HG03558 (cell line): ENCODE data around the gene TBC1D13.
"Not testable (repeated sequence)": the region's sequence is repeated elsewhere in the genome, so short reads cannot be mapped to it uniquely, and the experiment has no call there.

ENCODE experiments used
- ATAC-seq: cut with Tn5 transposase; IDR thresholded peaks from one replicate; pipeline ENCODE4 v1.9.1; 2021; ENCODE audit warnings: moderate number of reproducible peaks; ENCODE audit not compliant: unreplicated experiment; ENCODE audit errors: extremely low read depth

TBC1D13 gene

DNA sequence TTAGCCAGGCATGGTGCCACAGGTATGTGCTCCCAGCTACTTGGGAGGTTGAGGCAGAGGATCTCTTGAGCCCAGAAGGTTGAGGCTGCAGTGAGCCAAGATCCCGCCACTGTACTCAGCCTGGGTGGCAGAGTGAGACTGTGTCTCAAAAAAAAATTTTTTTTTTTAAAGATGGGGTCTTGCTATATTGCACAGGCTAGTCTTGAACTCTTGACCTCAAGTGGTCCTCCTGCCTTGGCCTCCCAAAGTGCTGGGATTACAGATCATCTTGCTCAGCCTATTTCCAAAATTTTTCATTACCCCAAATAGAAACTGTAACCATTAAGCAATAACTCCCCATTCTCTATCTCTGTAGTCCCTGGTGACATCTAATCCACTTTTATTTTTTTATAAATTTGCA lies 4.4 kb upstream of the TBC1D13 start:
- no peak for ATAC-seq

DNA sequence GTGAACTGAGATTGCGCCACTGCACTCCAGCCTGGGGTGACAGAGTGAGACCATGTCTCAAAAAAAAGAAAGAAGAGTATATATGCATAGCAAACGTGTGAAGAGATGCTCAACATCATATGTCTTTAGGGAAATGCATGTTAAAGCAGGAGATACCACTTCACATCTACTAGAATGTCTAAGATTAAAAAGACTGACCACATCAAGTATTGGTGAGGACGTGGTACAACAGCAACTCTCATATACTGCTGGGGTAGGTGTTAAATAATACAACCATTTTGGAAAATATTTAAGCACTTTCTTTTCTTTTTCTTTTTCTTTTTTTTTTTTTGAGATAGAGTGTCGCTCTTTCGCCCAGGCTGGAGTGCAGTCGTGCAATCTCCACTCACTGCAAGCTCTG lies 1.6 kb upstream of the TBC1D13 start:
- no peak for ATAC-seq

DNA sequence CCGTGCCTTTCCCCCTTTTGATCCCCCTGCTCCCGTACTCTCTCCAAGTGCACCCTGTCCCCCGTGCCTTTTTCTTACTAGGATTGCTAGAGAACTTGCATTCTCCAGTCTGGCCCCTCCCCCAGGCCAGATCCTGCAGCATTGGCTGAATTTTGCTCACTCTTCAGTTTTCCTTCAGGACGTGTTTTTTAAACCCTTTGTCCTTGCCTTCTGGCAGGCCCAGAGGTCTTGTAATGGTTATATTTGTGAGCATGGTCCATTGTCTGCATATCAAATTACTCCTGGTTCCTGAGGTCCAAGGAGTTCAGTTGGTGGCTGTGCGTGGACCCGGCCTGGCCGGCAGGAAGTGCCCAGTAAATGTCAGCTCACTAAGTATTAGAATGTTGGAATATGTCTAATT lies 606 bp downstream of the TBC1D13 start:
- no peak for ATAC-seq

DNA sequence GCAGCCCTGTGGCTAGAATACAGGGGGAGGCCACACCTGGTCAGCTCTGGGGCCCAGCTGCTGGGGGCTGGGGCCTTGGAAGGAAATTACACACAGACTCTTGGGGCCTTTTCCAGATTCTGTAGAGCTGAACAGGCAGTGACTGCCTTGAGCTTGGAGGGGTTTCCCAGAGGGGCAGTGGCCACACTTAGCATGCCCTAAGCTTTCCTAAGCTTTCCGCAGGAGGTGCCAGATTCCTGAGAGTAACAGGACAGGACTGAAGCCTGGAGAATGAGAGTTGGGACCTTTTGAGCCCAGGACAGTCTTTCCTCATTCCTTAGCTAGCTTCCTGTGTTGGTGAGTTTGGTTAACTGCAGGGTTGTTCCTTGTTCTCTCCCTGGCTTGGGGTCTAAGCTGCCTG lies 1.4 kb downstream of the TBC1D13 start:
- ATAC-seq = no peak

DNA sequence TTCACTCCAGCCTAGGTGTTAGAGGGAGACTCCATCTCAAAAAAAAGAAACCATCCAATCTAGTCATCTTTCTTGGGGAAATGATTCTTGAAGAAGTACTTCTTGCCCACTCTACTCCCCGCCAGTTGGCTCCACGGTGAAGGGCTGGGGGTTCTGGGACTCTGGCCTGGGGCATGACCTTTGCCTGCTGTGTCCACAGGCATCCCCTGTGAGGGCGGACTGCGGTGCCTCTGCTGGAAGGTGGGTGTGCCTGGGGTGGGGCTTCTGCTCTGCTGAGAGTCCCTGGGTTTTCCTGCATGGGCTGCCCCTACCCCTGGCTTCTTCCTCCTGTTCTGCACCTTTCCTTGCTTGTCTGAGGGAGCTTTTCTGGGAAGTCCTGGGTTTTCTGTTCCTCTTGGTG lies 3.5 kb downstream of the TBC1D13 start:
- no peak for ATAC-seq

DNA sequence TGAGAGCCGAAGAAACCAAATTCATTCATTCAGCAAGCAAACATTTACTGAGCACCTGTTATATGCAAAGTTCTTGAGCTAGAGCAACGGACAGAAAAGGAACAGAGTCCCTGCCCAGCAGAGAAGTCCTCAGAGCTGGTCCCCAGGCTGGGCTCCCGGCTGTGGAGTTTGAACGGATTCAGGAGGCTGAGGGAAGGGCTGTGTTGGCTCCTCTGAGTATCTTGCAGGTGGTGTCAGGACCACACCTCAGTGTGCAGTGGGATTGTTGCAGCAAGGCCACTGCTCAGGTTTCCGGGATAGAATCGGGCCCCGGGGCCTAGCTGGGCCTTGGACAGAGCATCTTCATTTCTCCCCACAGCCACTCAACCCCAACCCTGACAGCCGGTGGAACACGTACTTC lies 5.1 kb downstream of the TBC1D13 start:
- ATAC-seq = no peak

DNA sequence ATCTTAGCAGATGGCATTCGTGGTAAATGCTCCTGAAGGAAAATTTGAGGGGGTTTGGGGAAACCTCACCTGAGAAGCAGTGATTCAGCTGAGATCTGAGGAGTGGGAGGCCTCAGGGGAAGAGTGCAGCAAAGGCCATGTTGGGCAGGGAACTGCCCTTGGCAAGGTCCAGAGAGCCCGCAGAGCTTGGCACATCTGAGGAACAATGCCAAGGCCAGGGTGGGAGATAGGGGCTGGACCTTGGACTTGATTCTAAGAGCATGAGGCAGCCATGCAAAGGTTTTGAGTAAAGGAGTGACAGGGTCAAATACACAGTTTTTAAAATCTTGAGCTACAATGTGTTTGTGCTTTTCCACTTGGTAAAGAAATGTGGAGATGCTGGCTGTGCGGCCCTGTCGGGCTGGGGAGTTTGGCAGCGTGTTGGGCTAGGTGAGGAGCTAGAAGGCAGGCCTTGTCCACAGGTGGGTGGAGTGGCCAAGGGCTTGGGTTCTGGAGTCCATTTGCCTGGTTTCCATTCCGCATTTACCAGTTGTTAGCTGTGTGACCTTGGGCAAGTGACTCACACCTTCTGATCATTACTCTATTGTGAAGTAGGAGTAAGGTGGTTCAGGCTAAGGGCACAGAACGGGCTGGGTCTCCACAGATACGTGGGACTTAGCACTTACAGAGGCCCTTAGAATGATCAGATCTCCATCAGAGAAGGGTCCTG lies 6.1 kb downstream of the TBC1D13 start:
- ATAC-seq = no peak

DNA sequence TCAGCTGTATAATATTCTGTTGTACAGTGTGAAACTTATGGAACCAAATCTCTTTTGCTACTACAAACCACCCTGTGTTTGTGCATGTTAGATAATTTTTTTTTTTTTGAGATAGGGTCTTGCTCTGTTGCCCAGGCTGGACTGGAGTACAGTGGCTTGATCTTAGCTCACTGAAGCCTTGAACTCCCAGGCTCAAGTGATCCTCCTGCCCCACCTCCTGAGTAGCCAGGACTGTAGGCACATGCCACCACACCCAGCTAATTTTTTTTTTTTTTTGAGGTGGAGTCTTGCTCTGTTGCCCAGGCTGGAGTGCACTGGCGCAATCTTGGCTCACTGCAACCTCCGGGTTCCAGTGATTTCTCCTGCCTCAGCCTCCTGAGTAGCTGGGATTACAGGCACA lies 7.9 kb downstream of the TBC1D13 start:
- not testable (repeated sequence) for ATAC-seq

DNA sequence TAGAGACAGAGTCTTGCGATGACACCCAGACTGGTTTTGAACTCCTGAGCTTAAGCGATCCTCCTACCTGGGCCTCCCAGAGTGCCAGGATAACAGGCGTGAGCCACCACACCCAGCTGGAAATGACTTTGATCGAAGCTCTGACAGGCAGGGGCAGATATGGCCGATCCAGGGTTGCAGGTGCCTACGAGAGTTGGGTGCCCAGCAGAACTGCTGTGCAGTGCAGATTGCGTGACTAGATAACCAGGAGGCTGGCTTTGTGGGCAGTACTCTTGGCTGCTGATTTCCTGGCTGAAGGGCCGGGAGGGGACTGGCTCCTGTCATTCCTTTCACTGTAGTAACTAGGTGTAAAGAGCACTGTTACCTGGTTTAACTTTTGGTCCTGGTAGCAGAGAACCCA lies 11.8 kb downstream of the TBC1D13 start:
- ATAC-seq = no peak

DNA sequence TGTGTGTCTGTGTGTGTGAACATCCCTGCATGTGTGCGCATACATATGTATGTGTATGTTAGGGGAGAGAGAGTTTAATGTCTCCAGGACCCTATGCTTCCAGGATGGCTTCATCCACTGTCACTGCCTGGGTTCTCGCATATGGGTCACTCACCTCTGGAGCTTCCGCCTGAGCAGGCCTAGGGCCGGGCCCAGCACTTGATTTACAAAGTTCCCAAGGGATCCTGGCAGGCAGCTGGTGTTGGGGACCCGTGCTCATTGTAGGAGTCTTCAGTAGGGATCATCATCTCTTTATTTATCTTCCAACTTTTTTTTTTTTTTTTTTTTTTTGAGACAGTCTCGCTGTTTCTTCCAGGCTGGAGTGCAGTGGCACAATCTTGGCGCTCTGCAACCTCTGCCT lies 13.0 kb downstream of the TBC1D13 start:
- no peak for ATAC-seq

DNA sequence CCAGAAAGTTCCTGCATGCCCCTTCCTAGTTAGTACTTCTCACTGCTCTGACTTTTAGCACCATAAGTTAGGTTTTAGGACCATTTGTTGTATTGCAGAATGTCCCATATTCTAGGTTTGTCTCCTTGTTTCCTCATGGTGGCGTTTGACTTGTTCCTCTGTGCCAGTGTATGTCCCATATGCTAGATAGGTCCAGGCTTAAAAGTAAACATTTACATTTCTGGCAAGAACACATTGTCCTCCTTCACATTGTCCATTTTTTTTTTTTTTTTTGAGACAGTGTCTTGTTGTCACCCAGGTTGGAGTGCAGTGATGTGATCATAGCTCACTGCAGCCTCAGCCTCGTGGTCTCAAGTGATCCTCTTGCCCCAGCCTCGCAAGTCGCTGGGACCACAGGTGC lies 15.4 kb downstream of the TBC1D13 start:
- no peak for ATAC-seq

DNA sequence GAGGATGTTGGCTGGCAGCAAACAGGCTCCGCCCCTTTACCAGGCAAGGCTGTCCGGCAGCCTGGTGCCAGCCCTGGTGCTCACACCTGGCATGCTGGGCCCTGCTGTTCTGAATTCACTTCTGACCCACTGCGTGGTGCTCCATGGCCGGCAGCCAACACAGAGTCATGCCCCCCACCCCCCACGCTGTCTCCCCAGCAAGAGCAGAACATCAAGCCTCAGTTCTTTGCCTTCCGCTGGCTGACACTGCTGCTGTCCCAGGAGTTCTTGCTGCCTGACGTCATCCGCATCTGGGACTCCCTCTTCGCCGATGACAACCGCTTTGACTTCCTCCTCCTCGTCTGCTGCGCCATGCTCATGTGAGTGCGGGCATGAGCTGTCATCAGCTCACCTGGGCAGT lies 18.6 kb downstream of the TBC1D13 start:
- no peak for ATAC-seq

DNA sequence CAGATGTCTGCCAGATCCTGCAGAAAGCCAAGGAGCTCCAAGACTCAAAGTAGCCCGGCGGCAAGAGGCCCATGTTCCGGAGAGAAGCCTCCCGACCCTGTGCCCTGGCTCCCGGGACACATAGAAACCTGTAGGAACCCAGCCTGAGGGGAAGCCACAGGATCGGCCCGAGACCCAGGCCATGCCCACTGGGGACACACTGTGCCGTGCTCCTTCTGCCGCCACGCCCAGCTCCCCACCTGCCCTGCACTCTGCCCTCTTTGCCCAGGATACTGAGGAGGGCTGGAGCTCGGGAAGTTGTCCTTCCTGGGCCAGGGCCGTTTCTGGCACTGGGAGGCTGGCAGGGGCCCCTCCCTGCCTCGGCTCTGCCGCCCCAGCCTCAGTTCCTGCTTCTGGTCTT lies 20.8 kb downstream of the TBC1D13 start:
- no peak for ATAC-seq

DNA sequence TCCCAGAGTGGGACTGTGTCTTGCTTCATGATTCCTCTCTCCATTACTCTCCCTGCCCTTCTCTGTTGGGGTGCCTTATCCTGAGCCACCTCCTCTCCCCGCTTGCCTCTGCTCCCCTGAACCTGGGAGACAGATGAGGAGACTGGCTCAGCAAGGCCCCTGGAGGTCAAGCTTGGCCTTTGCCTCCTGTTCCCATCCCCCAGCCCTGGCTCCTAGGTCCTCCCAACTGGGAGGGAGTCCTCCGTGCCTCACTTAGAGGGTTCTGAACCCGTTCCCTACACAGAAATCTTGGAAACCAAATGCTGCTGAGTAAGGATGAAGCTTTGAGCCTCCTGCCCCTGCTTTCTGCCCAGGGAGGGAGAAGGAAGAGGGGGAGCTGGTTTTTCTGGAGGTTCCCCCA lies 21.5 kb downstream of the TBC1D13 start:
- ATAC-seq = no peak

DNA sequence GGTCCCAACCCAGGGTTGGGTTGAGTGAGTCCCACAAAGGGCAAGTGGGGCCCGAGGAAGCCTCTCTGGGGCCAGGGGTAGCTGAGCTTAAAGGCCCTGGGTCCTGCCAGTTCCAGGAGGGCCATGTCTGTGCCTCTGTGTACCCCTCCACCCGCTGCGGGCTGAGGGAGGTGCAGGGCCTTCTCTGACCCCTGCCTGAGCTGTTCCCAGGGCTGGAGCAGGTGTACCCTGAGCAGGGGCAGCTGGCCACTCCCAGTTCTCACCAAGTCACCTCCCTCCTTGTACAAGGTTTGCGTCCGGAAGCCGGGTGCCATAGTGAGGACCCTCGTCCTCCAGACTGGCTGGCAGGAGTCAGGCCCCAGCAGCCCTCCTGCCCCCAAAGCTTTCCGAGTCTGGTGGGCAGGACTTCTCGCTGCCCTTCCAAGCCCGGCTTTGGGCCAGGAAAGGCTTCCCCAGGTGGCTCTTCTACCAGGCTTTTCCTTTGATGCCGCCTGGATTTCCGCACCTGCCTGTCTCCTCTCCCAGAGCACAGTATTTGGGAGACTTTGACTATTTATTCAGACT lies 22.1 kb downstream of the TBC1D13 start:
- no peak for ATAC-seq

DNA sequence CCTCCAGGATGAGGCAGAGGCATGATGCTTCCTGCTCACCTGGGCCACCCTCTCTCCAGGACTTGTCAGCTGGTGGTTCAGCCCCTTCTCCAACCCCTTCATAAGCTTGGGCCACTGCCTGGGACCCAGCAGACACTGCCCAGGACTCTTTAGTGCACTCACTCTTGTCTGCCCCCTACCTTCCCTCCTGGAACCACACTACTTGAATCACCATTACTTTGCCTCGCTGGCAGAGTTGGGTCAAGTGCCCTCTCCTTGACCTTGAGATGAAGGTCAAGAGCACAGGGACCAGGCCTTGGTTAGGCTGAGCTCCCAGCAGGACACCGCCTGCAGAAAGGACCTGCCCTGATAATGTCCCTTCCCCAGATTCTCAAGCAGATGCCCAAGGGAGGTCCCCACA lies 22.8 kb downstream of the TBC1D13 start:
- no peak for ATAC-seq

DNA sequence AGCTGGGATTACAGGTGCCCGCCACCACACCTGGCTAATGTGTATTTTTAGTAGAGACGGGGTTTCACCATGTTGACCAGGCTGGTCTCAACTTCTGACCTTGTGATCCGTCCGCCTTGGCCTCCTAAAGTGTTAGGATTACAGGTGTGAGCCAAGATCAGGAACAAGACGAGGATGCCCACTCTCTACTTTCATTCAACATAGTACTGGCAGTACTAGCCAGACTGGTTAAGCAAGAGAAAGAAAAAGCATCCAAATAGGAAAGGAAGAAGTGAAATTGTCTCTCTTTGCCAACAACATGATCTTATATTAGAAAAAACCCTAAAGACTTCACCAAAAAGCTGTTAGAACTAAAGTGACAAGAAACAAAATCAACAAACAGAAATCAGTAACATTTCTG lies 23.8 kb downstream of the TBC1D13 start:
- ATAC-seq = no peak

DNA sequence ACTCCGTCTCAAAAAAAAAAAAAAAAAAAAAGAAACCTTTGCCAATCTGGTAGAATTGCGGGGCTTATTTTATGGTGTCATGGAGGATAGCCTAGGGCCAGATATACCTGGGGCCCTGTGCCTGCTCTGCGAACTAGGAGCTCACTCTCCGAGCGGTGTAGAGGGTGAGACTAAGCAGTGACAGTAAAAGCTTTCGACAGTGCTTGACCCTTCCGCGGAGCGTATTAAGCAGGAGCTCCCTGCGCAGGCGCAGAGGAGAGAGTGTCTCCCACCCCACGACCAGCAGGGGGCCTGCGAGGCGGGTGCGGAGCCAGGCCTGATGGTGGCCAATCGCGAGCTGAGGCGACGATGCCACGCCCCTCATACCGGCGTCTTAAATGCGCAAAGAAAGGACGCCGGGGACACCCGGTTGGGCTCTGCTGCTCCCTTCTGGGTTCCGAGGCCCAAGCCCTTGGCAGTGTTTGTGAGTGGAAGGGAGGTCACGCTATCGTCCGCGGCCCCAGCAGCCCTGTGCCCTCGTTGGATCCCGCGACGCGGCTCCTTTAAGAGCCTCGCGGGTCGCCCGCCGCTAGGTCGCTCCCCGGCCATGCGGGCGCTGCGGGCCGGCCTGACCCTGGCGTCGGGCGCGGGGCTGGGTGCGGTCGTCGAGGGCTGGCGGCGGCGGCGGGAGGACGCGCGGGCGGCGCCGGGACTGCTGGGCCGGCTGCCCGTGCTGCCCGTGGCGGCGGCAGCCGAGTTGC lies 31.2 kb downstream of the TBC1D13 start, which contains the start of gene ENDOG:
TSS of gene ENDOG (plus strand) at position 402 of the 740 bp plus-strand sequence. CDS start at position 587, 185 bp downstream.
- peak; percentile 84 for ATAC-seq

DNA sequence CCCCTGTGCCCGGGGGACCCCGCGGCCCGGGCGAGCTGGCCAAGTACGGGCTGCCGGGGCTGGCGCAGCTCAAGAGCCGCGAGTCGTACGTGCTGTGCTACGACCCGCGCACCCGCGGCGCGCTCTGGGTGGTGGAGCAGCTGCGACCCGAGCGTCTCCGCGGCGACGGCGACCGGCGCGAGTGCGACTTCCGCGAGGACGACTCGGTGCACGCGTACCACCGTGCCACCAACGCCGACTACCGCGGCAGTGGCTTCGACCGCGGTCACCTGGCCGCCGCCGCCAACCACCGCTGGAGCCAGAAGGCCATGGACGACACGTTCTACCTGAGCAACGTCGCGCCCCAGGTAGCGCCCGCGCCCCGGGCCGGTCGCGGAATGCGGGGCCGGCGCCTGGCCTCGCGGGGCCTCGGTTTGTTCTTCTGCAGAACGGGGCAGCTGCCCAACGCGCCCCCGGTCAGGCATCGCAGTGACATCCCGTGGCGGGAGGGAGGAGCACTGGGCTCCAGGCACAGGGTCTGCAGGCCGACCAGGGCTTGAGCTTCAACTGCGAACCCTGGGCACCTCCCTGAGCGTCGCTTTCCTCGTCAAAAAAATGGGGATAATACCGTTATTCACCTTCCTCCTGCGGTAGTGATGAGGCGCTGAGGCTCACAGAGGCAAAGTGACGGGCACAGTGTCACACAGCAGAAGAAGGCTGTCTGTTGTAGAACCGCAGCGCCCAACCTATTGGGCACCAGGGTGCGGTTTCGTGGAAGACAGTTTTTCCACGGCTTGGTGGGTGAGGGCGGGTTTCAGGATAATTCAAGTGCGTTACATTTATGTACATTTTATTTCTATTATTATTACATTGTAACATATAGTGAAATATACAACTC lies 32.0 kb downstream of the TBC1D13 start:
- ATAC-seq = peak; percentile 12
